ENCODE results near the gene IFNA6. TPM values are rescaled to one million over a fixed set of nuclear protein-coding genes. Genes with fewer than 3 reads are reported as not detected.

The IFNA6 gene
- total RNA-seq, 2 experiments from 2014 or later: not detected

DNA sequence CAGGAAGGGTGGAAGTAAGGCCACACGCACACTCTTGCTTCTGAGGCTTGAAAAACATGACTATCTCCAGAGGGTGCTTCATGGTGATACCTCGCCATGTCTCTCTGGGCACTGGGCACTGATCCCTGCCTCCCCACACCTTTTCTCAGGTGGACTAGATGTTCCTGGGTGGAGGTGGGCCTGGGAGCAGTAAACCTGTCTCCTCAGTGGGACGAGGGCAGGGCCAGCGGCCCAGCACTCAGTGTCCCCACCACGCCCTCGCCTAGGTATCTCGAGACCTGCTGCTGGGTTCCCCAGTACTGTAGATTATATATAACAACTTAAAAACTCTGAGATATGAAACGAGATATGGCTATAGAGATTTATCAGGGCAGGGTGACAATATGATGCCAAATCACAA is 11.6 kb upstream of the IFNA6 start:
- Histone ChIP-seq H3K9me3 (ENCODE audit: low read length) (no peaks in the 10 kb centered on the region), H4K20me1 (ENCODE audit: insufficient read depth, low read length) (no peaks in the 10 kb centered on the region), H3K4me2 (ENCODE audit: low read length) (no peak overlapping the region), H3K27ac (ENCODE audit: low read depth, low read length, poor library complexity, severe bottlenecking) (no peak overlapping the region), H3K4me3 (ENCODE audit: low read depth, low read length, poor library complexity, severe bottlenecking) (no peak overlapping the region), H3K36me3 (ENCODE audit: insufficient read depth, low read length) (no peaks in the 10 kb centered on the region), H2AFZ (ENCODE audit: low read length) (no peak overlapping the region), H3K4me1 (ENCODE audit: insufficient read depth, low read length, poor library complexity, severe bottlenecking) (no peaks in the 10 kb centered on the region), H3K79me2 (ENCODE audit: insufficient read depth, low read depth, low read length) (no peaks in the 10 kb centered on the region), H3K9me2 (ENCODE audit: insufficient read depth, low read length) (no peaks in the 10 kb centered on the region)
- no TSS peak for BruUV-seq (replicated peaks)
- CTCF ChIA-PET (ENCODE audit: unreplicated experiment): no interaction called here
- TF ChIP-seq, protein P1, sequence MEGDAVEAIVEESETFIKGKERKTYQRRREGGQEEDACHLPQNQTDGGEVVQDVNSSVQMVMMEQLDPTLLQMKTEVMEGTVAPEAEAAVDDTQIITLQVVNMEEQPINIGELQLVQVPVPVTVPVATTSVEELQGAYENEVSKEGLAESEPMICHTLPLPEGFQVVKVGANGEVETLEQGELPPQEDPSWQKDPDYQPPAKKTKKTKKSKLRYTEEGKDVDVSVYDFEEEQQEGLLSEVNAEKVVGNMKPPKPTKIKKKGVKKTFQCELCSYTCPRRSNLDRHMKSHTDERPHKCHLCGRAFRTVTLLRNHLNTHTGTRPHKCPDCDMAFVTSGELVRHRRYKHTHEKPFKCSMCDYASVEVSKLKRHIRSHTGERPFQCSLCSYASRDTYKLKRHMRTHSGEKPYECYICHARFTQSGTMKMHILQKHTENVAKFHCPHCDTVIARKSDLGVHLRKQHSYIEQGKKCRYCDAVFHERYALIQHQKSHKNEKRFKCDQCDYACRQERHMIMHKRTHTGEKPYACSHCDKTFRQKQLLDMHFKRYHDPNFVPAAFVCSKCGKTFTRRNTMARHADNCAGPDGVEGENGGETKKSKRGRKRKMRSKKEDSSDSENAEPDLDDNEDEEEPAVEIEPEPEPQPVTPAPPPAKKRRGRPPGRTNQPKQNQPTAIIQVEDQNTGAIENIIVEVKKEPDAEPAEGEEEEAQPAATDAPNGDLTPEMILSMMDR (conservative IDR thresholded peaks at IDR 0.05; ENCODE audit: low read length): no peak
- no peak for TF ChIP-seq EZH2phosphoT487 (IDR thresholded peaks at IDR 0.05; ENCODE audit: borderline replicate concordance, low read depth, low read length)
- DNase-seq (ENCODE audit: low spot score): no peak
- intact Hi-C loops (cut with micrococcal nuclease; ENCODE audit: unreplicated experiment): no loop called here
- POLR2A ChIA-PET: interaction anchor here (0.6 kb wide), 1 partner anchor 15 kb away, joined by 3 read pairs; no protein-coding TSS in a partner anchor

DNA sequence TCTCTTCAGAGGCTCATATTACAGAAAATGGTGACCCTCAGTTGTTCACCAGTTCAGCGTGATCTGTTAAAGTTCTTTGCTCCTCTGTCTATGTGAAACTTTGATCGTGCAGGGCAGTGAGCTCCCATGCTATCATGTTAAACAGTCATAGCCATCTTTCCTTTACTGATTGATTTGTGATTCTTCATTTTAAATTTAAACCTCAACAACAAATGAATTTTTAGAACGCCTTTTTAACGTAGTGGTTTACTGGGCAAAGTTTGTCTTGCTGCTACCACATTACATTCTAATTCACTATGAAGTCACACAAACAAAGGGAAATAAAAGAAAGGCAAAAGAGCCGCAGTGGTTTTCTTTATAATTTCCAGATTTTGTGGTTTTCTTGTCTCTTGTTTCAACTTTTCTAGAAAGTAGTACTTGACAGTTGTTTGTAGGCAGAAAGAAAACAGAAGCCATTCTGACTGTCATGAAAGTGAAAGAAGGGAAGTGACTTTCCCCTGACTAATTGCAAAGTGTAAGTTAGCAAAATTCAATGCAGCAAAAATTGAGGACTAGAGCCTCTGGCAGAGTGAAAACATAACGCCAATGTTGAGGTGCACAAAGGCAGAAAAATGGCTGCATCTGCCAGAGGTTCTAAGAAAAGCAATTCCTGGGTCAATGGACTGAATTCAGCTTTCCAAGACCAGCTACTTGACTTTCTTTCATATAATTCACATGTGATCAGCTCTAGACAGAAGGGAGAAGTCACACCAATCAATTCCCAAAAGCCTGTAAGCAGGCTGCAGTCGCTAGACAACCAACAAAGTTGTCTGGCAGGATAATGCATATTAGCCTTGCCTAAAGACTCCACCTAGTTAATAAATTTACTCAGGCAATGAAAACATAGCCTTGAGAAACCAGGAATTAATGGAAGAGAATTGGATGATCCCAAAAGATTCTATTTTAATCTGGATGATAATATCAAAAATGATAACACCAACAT is 7.1 kb upstream of the IFNA6 start:
- no peak for TF ChIP-seq EZH2phosphoT487 (IDR thresholded peaks at IDR 0.05; ENCODE audit: borderline replicate concordance, low read depth, low read length)
- TF ChIP-seq, protein P1 (conservative IDR thresholded peaks at IDR 0.05; ENCODE audit: low read length): no peak
- no peaks in the 10 kb centered on the region for H3K9me3 ChIP-seq (ENCODE audit: low read length)
- ChIA-PET CTCF (ENCODE audit: unreplicated experiment) (no interaction called here), POLR2A (no interaction called here)
- H3K36me3 ChIP-seq (ENCODE audit: insufficient read depth, low read length): no peaks in the 10 kb centered on the region
- DNase-seq (ENCODE audit: low spot score): no peak
- no TSS peak for BruUV-seq (replicated peaks)
- H3K27ac ChIP-seq (ENCODE audit: low read depth, low read length, poor library complexity, severe bottlenecking): no peak overlapping the region
- H2AFZ ChIP-seq (ENCODE audit: low read length): no peak overlapping the region
- no peaks in the 10 kb centered on the region for H4K20me1 ChIP-seq (ENCODE audit: insufficient read depth, low read length)
- H3K4me3 ChIP-seq (ENCODE audit: low read depth, low read length, poor library complexity, severe bottlenecking): no peak overlapping the region
- no peaks in the 10 kb centered on the region for H3K4me1 ChIP-seq (ENCODE audit: insufficient read depth, low read length, poor library complexity, severe bottlenecking)
- no peaks in the 10 kb centered on the region for H3K79me2 ChIP-seq (ENCODE audit: insufficient read depth, low read depth, low read length)
- H3K9me2 ChIP-seq (ENCODE audit: insufficient read depth, low read length): no peaks in the 10 kb centered on the region
- intact Hi-C loops (cut with micrococcal nuclease; ENCODE audit: unreplicated experiment): no loop called here
- H3K4me2 ChIP-seq (ENCODE audit: low read length): no peak overlapping the region

DNA sequence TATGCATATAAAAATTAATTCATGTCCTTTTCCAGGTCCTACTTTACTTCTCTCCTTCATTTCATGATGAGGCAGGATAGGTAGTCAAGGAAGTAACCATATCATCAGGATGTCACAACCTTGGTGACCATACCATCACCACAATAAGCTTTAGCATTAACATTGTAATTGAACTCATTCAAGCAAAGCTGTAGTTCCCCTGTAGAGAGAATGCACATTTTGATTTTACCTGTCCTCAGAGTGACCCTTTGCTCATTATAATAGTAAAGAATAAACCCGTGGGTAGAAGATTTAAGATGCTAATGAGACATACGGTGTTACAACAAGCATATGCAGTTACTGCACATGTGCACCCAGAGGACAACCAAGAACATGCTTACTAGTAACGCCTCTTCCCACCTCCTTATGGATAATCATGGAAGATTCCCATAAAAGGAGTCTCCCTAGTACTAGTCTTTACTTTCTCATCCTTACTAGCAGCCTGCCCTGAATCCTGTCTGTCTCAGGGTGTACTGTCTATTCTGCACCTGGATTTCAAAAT is 2.2 kb downstream of the IFNA6 start:
- ChIA-PET CTCF (ENCODE audit: unreplicated experiment) (no interaction called here), POLR2A (no interaction called here)
- Histone ChIP-seq H2AFZ (ENCODE audit: low read length) (no peak overlapping the region), H4K20me1 (ENCODE audit: insufficient read depth, low read length) (no peaks in the 10 kb centered on the region), H3K4me3 (ENCODE audit: low read depth, low read length, poor library complexity, severe bottlenecking) (no peak overlapping the region), H3K4me1 (ENCODE audit: insufficient read depth, low read length, poor library complexity, severe bottlenecking) (no peaks in the 10 kb centered on the region), H3K27ac (ENCODE audit: low read depth, low read length, poor library complexity, severe bottlenecking) (no peak overlapping the region), H3K9me2 (ENCODE audit: insufficient read depth, low read length) (no peaks in the 10 kb centered on the region), H3K9me3 (ENCODE audit: low read length) (peaks cover 7% of the 10 kb centered on the region; the same call in 1 of the 2 replicates), H3K79me2 (ENCODE audit: insufficient read depth, low read depth, low read length) (no peaks in the 10 kb centered on the region), H3K36me3 (ENCODE audit: insufficient read depth, low read length) (no peaks in the 10 kb centered on the region), H3K4me2 (ENCODE audit: low read length) (no peak overlapping the region)
- intact Hi-C loops (cut with micrococcal nuclease; ENCODE audit: unreplicated experiment): no loop called here
- no peak for DNase-seq (ENCODE audit: low spot score)
- BruUV-seq (replicated peaks): no TSS peak
- TF ChIP-seq, protein P1 (conservative IDR thresholded peaks at IDR 0.05; ENCODE audit: low read length): no peak
- no peak for TF ChIP-seq EZH2phosphoT487 (IDR thresholded peaks at IDR 0.05; ENCODE audit: borderline replicate concordance, low read depth, low read length)

Data from OCI-LY7 (cell line).